Coronary artery (tissue), 2 donors: ENCODE data around the gene HDX.
"Not testable (repeated sequence)": the region's sequence is repeated elsewhere in the genome, so short reads cannot be mapped to it uniquely, and the experiment has no call there.

Source experiments
- DNase-seq: peaks from one replicate; pipeline ENCODE4 v3.0.0-alpha.2; 2017; ENCODE audit warnings: low spot score
- H3K27ac ChIP-seq, 2 donors: fragments of 200-600 bp; sonication (generic); one replicate each; pipeline ENCODE4 v1.5.1; 2016 to 2019
- H3K4me3 ChIP-seq: fragments of 200-600 bp; sonication (generic); 2 replicates; pipeline ENCODE4 v1.5.1; 2016; ENCODE audit warnings: mild to moderate bottlenecking, moderate library complexity
- TF ChIP-seq, protein P1 (sequence below): fragments of 200-600 bp; sonication (generic); IDR thresholded peaks from one replicate; pipeline ENCODE4 v1.5.1; 2019; ENCODE audit warnings: antibody characterized with exemption

HDX gene, protein sequence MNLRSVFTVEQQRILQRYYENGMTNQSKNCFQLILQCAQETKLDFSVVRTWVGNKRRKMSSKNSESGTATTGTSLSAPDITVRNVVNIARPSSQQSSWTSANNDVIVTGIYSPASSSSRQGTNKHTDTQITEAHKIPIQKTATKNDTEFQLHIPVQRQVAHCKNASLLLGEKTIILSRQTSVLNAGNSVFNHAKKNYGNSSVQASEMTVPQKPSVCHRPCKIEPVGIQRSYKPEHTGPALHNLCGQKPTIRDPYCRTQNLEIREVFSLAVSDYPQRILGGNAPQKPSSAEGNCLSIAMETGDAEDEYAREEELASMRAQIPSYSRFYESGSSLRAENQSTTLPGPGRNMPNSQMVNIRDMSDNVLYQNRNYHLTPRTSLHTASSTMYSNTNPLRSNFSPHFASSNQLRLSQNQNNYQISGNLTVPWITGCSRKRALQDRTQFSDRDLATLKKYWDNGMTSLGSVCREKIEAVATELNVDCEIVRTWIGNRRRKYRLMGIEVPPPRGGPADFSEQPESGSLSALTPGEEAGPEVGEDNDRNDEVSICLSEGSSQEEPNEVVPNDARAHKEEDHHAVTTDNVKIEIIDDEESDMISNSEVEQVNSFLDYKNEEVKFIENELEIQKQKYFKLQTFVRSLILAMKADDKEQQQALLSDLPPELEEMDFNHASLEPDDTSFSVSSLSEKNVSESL

DNA sequence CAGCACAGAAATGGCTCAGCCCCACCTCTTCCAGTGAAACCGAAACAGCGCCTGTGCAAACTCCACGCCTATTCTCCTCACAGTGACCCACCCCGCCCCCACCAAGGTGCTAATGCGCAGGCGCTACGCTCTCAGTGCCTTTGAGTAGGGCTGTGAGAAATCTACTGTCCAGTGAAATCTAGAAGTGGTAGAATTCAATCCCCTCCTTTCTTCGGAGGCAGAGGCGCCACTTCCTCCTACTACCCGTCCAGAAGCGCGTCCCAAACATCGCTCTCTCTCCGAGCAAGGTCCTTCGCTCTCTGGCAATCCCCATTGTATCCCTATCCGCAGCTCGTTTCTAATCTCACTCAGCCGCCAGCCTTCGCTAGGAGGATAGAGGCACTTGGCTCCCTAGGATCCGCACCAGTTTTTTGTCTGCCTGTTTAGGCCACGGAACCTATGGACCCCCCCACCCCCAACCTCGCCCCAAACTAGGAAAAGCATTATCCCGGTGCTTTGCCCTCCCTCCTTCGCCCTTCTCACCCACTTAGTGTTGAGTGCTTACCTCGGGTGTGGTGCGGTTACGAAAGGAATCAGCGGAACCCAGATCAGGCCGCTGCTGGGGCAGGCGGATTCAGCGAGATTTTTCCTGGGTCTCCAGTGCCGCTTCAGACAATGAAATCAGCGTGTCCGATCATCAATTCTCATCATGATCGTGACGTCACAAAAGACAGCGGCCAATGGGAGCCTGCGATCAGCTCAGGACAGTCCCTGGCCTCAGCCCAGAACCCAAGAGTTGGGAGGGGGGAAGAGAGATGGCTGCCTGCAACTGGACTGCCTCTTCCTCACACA, at the start of gene HDX:
Gene HDX (minus strand): TSS at position 656 of the 831 bp plus-strand sequence. CDS start 27,056 bp downstream, outside the sequence.
- DNase-seq, result peak; percentile 86
- Histone ChIP-seq H3K27ac (peak within 1 kb of the TSS; percentile 86 to 94), H3K4me3 (peak within 1 kb of the TSS; percentile 79)
- TF ChIP-seq, protein P1, sequence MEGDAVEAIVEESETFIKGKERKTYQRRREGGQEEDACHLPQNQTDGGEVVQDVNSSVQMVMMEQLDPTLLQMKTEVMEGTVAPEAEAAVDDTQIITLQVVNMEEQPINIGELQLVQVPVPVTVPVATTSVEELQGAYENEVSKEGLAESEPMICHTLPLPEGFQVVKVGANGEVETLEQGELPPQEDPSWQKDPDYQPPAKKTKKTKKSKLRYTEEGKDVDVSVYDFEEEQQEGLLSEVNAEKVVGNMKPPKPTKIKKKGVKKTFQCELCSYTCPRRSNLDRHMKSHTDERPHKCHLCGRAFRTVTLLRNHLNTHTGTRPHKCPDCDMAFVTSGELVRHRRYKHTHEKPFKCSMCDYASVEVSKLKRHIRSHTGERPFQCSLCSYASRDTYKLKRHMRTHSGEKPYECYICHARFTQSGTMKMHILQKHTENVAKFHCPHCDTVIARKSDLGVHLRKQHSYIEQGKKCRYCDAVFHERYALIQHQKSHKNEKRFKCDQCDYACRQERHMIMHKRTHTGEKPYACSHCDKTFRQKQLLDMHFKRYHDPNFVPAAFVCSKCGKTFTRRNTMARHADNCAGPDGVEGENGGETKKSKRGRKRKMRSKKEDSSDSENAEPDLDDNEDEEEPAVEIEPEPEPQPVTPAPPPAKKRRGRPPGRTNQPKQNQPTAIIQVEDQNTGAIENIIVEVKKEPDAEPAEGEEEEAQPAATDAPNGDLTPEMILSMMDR, result no peak

DNA sequence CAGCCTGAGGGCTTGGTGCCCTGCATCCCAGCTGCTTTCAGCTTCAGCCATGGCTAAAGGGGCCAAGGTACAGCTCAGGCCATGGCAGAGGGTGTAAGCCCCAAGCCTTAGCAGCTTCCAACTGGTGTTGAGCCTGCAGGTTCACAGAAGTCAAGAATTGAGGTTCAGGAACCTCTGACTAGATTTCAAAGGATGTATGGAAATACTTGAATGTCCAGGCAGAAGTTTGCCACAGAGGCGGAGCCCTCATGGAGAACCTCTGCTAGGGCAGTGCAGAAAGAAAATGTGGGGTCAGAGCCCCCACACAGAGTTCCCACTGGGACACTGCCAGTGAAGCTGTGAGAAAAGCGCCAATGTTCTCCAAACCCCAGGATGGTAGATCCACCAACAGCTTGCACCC, 39.1 kb upstream of the HDX start:
- H3K4me3 ChIP-seq, H3K27ac ChIP-seq, DNase-seq: not testable (repeated sequence)

DNA sequence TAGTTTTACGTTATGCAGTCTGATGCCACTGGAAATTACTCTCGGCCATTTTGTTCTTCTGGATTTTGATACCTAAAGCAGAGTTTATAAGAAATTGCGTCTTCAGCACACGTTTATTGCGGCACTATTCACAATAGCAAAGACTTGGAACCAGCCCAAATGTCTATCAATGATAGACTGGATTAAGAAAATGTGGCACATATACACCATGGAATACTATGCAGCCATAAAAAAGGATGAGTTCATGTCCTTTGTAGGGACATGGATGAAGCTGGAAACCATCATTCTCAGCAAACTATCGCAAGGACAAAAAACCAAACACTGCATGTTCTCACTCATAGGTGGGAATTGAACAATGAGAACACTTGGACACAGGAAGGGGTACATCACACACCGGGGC, 35.4 kb upstream of the HDX start:
- not testable (repeated sequence) for DNase-seq, H3K4me3 ChIP-seq, H3K27ac ChIP-seq

DNA sequence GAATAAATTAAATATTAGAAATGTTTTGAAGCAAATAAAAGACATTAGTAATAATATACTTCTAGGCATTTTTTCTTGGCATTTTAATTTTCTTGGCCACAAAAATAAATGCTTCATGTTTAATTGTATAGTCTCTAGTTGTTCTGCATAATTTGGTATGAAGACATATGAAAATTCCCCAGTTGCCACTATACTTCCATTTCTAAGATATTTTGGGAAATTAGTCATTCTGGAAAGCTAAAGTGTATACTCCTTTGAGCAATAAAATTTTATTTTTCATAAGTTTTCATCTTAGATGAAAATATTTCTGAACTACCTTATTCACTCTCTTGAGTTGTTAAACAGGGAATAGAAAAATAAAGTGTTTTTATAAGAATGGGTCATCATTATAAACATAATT, 13.8 kb downstream of the HDX start:
- Histone ChIP-seq H3K4me3 (no peak overlapping the region), H3K27ac (no peak overlapping the region)
- TF ChIP-seq, protein P1, result no peak
- no peak for DNase-seq

DNA sequence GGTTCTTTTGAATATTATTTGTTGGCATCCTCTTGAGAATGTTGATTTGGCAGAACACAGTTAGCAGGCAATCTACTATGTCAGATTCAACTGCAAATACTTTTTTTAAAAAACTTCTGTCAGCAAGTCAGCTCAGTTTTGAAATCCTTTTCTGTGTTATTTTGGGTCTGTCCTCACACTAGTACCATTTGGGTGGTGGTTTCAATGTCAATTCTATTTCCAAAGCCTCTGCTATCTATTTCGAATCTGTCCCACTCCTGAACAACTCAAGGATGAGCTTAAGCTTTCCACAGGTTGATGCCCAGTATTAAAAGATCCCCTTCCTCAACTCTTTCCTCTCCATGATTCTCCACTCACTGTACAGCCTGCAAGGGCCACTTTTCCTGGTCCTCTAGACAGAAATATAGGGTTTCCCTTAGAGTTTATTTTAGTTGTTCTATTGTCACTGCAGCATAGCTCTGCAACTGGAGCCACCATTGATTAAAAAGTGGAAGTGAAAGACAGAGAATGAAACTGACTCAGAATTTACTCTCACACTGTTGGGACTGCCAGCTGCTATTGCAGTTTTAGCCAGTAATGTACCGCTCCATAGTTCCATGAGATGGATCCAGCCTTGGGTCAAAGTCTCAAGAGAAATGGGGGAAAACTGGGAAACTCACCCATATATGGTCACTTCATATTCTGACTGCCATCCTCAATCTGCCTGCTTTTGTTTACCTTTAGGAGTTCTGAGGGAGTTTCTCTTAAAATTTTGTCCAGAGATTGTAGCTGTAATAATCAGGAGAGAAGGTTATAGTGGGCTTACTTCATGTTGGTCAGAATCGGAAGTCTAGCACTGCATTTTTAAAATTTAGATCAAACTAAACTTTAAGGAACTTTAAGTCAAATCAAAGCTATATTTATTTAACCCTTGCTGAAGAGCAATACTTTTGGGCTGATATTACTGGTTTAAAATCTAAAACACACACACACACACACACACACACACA, 14.6 kb downstream of the HDX start:
- H3K4me3 ChIP-seq, result no peak overlapping the region
- TF ChIP-seq, protein P1, result no peak
- no peak overlapping the region for H3K27ac ChIP-seq
- DNase-seq, result no peak

DNA sequence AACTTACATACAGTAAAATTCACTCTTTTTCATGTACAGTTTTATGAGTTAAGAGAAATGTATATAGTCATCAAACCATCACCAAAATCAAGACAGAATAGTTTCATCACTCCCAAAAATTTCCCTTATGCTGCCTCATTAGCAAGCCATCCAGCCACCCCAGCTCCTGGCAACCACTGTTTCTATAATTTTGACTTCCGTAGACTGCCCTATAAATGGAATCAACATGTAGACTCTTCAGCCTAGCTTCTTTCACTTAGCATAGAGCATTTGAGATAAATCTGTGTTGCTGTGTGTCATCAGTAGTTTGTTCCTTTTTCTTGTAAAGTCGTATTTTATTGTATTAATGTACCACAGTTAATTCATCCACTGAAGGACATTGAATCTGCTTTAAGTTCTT, 23.2 kb downstream of the HDX start:
- TF ChIP-seq, protein P1, result no peak
- H3K27ac ChIP-seq, result no peak overlapping the region
- no peak overlapping the region for H3K4me3 ChIP-seq
- no peak for DNase-seq

DNA sequence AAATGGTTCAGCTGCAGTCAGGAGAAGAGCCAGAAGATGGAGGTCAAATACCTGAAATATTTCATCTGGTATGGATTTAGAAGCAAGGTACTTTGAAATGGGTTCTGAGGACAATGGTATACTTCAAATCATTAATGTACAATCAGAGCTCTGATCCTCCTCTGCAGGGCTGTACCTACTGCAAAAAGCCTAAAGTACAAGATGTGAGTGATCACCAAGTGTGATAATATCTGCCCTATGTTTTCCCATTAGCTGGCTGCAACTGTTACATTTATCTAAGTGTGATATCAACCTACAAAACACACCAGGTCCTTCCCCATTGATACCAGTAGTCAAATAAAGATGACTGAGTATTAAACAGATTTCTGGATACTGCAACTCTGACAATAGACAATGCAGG, 25.1 kb downstream of the HDX start:
- TF ChIP-seq, protein P1, result no peak
- no peak overlapping the region for H3K27ac ChIP-seq
- H3K4me3 ChIP-seq, result no peak overlapping the region
- no peak for DNase-seq
